ENCODE measurements around the gene OGDHL.
"Not testable (repeated sequence)": the region's sequence is repeated elsewhere in the genome, so short reads cannot be mapped to it uniquely, and the experiment has no call there.

Gene OGDHL

GRCh38 chr10:49738616-49739360, 23.3 kb downstream of the OGDHL start:
- no peak for DNase-seq

GRCh38 chr10:49737474-49738201, 24.5 kb downstream of the OGDHL start:
- no peak for DNase-seq

GRCh38 chr10:49736564-49737113, 25.5 kb downstream of the OGDHL start:
- DNase-seq = no peak

- no peak for DNase-seq
Measured at GRCh38 chr10:49735848-49736563, 26.1 kb downstream of the OGDHL start.

GRCh38 chr10:49735161-49735560, 27.0 kb downstream of the OGDHL start:
- DNase-seq = no peak

GRCh38 chr10:49734676-49735075, 27.4 kb downstream of the OGDHL start:
- DNase-seq = no peak

GRCh38 chr10:49733866-49734265, 28.3 kb downstream of the OGDHL start:
- no peak for DNase-seq

- DNase-seq = no peak
Measured at GRCh38 chr10:49726593-49726992, 35.5 kb downstream of the OGDHL start.

GRCh38 chr10:49715157-49715556, 47.0 kb downstream of the OGDHL start:
- DNase-seq = not testable (repeated sequence)

- no peak for DNase-seq
Measured at GRCh38 chr10:49713266-49713665, 48.9 kb downstream of the OGDHL start.

- DNase-seq = no peak
Measured at GRCh38 chr10:49711481-49711880, 50.6 kb downstream of the OGDHL start.

GRCh38 chr10:49710966-49711365, 51.2 kb downstream of the OGDHL start:
- DNase-seq = no peak

GRCh38 chr10:49709934-49710333, 52.2 kb downstream of the OGDHL start:
- DNase-seq = no peak

GRCh38 chr10:49707585-49707984, 54.5 kb downstream of the OGDHL start:
- DNase-seq = no peak

- DNase-seq = peak; percentile 66
Measured at GRCh38 chr10:49700997-49701396, 61.1 kb downstream of the OGDHL start.

GRCh38 chr10:49700211-49700610, 61.9 kb downstream of the OGDHL start:
- no peak for DNase-seq

- DNase-seq = no peak
Measured at GRCh38 chr10:49698679-49699078, 63.4 kb downstream of the OGDHL start.

- DNase-seq = no peak
Measured at GRCh38 chr10:49696311-49696710, 65.8 kb downstream of the OGDHL start.

GRCh38 chr10:49694466-49694865, 67.7 kb downstream of the OGDHL start:
- DNase-seq = no peak

- no peak for DNase-seq
Measured at GRCh38 chr10:49691588-49691987, 70.5 kb downstream of the OGDHL start.

- DNase-seq = no peak
Measured at GRCh38 chr10:49690698-49691356, 71.3 kb downstream of the OGDHL start.

- DNase-seq = no peak
Measured at GRCh38 chr10:49689882-49690510, 72.1 kb downstream of the OGDHL start.

Measured in NCI-H1436 treated with DMSO at 0.1 percent for 48 hours (cell line).